ENCODE measurements around the gene FNBP1. TPM values are rescaled to one million over a fixed set of nuclear protein-coding genes. Genes with fewer than 3 reads are reported as not detected.
"Not testable (repeated sequence)": the region's sequence is repeated elsewhere in the genome, so short reads cannot be mapped to it uniquely, and the experiment has no call there.

The FNBP1 gene
- total and polyA plus RNA-seq, 8 donors, result 5.3 to 18.5 (median 7.1) TPM

DNA sequence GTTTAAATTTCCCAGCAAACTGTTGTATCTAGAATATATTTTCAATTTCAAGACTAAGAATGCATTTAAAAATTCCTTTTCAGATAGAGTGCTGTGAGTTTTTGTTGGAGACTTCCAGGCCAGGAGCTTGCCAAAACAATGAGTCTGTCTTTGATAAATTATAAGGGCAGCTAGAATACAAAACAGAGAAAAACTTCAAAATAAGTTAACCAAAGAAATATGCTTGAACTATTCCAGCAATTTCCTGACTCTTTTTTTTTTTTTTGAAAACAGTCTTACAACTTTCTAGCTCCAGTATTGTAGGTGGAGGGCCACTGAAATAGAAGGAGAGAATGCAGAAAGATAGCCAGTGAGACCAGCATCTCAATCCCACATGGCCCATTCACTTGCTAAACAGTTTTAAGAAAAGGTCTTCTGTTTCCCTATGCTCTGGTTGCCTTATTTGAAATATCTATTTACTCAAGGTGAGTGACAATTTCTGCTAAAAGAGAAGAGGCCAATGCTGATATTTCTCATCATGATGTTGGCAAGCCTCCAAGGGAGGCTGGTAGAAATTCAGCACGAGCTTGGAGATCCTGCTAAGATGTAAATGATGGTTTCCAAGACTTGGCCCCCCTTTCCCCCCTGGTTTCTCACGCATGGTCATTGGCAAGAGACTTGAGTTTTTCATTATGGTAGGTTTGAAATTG, 104.6 kb downstream of the FNBP1 start:
- ATAC-seq (no peak), FAIRE-seq (no peak), DNase-seq (no peak)
- Histone ChIP-seq H3K4me1 (no peaks in the 10 kb centered on the region), H3K9me3 (no peaks in the 10 kb centered on the region), H3K36me3 (no peaks in the 10 kb centered on the region), H3K4me3 (no peak overlapping the region), H3K27me3 (no peaks in the 10 kb centered on the region), H3K27ac (no peak overlapping the region)
- intact Hi-C loops (cut with DNase I), result no loop called here
- no peak for TF ChIP-seq CTCF (IDR thresholded peaks at IDR 0.05)
- WGBS, 2 donors, result 56 to 71% methylated on average over 2 of the region's 2 CpGs

DNA sequence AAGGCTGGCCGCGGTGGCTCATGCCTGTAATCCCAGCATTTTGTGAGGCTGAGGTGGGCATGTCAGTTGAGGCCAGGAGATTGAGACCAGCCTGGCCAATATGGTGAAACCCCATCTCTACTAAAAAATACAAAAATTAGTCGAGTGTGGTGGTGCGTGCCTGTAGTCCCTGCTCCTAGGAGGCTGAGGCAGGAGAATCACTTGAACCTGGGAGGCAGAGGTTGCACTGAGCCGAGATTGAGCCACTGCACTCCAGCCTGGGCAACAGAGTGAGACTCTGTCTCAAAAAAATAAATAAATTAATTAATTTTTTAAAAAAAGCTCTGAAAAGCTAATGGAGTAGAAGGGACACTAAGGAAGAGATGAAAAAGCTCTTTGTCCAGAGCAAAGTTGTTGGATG, 105.1 kb downstream of the FNBP1 start:
- ATAC-seq; H3K27ac ChIP-seq; H3K36me3 ChIP-seq; H3K4me3 ChIP-seq; FAIRE-seq; H3K4me1 ChIP-seq; intact Hi-C loops (cut with DNase I); H3K27me3 ChIP-seq; DNase-seq; H3K9me3 ChIP-seq: not testable (repeated sequence)
- WGBS, 2 donors, result 93 to 94% methylated on average over 5 of the region's 5 CpGs

DNA sequence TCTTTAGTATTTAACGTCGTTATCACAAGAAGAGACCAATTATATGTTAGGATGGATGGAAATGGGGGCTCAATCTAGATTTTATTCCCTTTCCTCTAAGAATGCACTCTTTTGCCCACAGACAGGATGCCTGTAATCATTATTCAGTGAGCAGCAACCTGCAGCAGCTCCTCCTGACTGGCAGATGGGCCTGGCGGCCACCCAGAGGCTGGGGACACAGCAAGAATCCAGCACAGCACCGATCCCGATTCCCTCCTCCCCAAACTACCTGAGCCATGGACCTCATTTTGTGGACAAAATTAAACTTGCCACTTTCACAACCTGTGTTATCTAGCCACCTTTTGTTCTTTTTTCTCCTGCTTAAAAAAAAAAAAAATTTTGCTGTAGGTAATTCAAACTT, 106.8 kb downstream of the FNBP1 start:
- no peak for FAIRE-seq
- no peak for ATAC-seq
- TF ChIP-seq CTCF (IDR thresholded peaks at IDR 0.05), result no peak
- no peak for DNase-seq
- no peak overlapping the region for H3K4me3 ChIP-seq
- no peak overlapping the region for H3K27ac ChIP-seq
- H3K36me3 ChIP-seq, result no peaks in the 10 kb centered on the region
- intact Hi-C loops (cut with DNase I), result no loop called here
- H3K4me1 ChIP-seq, result no peaks in the 10 kb centered on the region
- no peaks in the 10 kb centered on the region for H3K27me3 ChIP-seq
- no peaks in the 10 kb centered on the region for H3K9me3 ChIP-seq
- WGBS, 2 donors, result 64 to 72% methylated on average over 5 of the region's 5 CpGs

GRCh38 chr9:129934780-129935179, 108.2 kb downstream of the FNBP1 start:
- H3K27me3 ChIP-seq, result no peaks in the 10 kb centered on the region
- no peaks in the 10 kb centered on the region for H3K36me3 ChIP-seq
- peak in 1 of 4 donors; percentile 29 for ATAC-seq
- FAIRE-seq, result no peak
- no peak for DNase-seq
- WGBS, 2 donors, result 83 to 84% methylated on average over 5 of the region's 5 CpGs
- intact Hi-C loops (cut with DNase I), result no loop called here
- H3K27ac ChIP-seq, result peak overlapping the region in 1 of 4 donors; percentile 8
- no peak for TF ChIP-seq CTCF (IDR thresholded peaks at IDR 0.05)
- no peaks in the 10 kb centered on the region for H3K9me3 ChIP-seq
- no peaks in the 10 kb centered on the region for H3K4me1 ChIP-seq
- H3K4me3 ChIP-seq, result no peak overlapping the region

DNA sequence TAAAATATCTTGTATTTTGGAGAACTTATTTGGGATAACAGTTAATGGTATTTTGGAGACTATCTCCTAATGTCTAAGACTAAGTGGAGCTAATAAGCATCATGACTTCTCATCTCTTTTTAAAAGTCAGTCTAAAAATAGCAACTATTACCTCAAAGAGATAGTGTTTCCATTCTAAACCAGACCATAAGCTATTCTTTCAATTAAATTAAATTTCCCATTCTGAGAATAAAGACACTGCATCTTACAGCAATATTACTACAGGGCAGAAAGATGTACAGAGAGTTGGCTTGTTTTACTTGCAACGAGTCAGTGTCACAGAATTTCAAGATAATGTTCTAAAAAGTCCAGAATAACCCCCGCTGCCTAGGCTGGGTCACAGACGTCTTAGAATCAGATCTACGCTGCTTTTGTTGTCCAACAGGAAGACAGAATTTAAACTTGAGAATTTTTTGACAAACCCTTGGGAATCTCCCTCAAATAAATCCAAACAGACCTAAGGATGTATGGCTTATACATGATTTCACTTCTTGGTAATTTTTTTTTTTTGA, 108.9 kb downstream of the FNBP1 start:
- no peaks in the 10 kb centered on the region for H3K4me1 ChIP-seq
- no peak for FAIRE-seq
- WGBS, 2 donors, result 82 to 86% methylated on average over 4 of the region's 4 CpGs
- TF ChIP-seq CTCF (IDR thresholded peaks at IDR 0.05), result no peak
- no peaks in the 10 kb centered on the region for H3K27me3 ChIP-seq
- DNase-seq, result no peak
- no peak overlapping the region for H3K4me3 ChIP-seq
- no peak for ATAC-seq
- intact Hi-C loops (cut with DNase I), result no loop called here
- H3K9me3 ChIP-seq, result no peaks in the 10 kb centered on the region
- H3K36me3 ChIP-seq, result no peaks in the 10 kb centered on the region
- no peak overlapping the region for H3K27ac ChIP-seq

All from pancreas (tissue), 10 donors.